GM23338 (cell line): Measurements from ENCODE around the gene ITPKA. TPM values are rescaled to one million over a fixed set of nuclear protein-coding genes. Genes with fewer than 3 reads are reported as not detected.

ENCODE experiments used
- ETS1 ChIP-seq: IDR thresholded peaks from 2 replicates; pipeline ENCODE4 v1.6.1; 2016; ENCODE audit warnings: antibody characterized with exemption
- NANOG ChIP-seq: IDR thresholded peaks from 2 replicates; pipeline ENCODE4 v1.6.1; 2016; ENCODE audit warnings: antibody characterized with exemption, borderline replicate concordance
- POLR2AphosphoS5 ChIP-seq: IDR thresholded peaks from 2 replicates; pipeline ENCODE4 v1.6.1; 2016; ENCODE audit warnings: antibody characterized with exemption, low read depth
- STAT1 ChIP-seq: IDR thresholded peaks from one replicate; pipeline ENCODE4 v1.6.1; 2016; ENCODE audit warnings: antibody characterized with exemption; ENCODE audit not compliant: unreplicated experiment
- ZNF114 ChIP-seq: fragments of 250-450 bp; sonication (Bioruptor Pico); IDR thresholded peaks from 2 replicates; pipeline ENCODE4 v1.5.0; 2020; ENCODE audit warnings: mild to moderate bottlenecking, moderate library complexity
- ZNF331 ChIP-seq: fragments of 250-450 bp; sonication (Bioruptor Pico); IDR thresholded peaks from 2 replicates; pipeline ENCODE4 v1.5.0; 2020; ENCODE audit warnings: low read depth, mild to moderate bottlenecking, moderate library complexity
- polyA plus RNA-seq: library from polyadenylated mRNA; unstranded; fragments of >200 nt; fragmentation: Nextera tagmentation; extraction: Ambion mirVana; gene quantifications from 2 replicates; pipeline ENCODE4 v1.2.1, GENCODE V29; 2016
- total RNA-seq: library from RNA; depleted of rRNA; stranded (reverse); fragments of >200 nt; shearing (Covaris generic); gene quantifications from 2 replicates; pipeline ENCODE4 v1.2.3, GENCODE V29; 2014
- TF ChIP-seq, protein P1 (sequence below): fragments of 250-450 bp; sonication (Bioruptor Pico); IDR thresholded peaks from 2 replicates; pipeline ENCODE4 v1.5.0; 2020; ENCODE audit warnings: mild to moderate bottlenecking, moderate library complexity
- TF ChIP-seq, protein P2 (sequence below), 2 experiments: fragments of 200-600 bp in 1 of 2; sonication (generic) in 1 of 2; conservative IDR thresholded peaks; 2 replicates each; pipeline versions ENCODE4 v1.5.1 to v1.6.1; 2016 to 2017; ENCODE audit warnings: antibody characterized with exemption in 2 of 2, low read depth in 2 of 2, mild to moderate bottlenecking in 2 of 2, moderate library complexity in 1 of 2

Gene ITPKA
- total and polyA plus RNA-seq, 2 experiments from 2014 or later, result 0.55 to 2.1 TPM

DNA sequence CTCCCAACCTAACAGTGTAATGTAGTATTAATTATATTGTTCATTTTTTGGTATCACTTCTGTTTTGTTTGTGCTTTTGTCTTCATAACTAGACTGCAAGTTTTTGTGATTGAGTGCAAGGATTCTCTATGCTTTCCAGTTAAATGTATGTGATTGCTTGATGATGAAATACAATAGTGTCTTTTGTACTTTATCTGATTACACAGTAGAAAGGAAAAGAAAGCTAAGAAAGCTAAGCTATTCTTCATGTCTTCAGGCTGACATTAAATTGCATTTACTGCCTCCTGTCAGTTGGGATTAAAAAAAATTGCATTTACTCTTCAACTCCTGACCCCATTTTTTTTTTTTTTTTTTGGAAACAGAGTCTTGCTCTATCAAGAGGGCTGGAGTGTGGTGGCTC lies 48.3 kb upstream of the ITPKA start (continued):
- TF ChIP-seq, protein P1, sequence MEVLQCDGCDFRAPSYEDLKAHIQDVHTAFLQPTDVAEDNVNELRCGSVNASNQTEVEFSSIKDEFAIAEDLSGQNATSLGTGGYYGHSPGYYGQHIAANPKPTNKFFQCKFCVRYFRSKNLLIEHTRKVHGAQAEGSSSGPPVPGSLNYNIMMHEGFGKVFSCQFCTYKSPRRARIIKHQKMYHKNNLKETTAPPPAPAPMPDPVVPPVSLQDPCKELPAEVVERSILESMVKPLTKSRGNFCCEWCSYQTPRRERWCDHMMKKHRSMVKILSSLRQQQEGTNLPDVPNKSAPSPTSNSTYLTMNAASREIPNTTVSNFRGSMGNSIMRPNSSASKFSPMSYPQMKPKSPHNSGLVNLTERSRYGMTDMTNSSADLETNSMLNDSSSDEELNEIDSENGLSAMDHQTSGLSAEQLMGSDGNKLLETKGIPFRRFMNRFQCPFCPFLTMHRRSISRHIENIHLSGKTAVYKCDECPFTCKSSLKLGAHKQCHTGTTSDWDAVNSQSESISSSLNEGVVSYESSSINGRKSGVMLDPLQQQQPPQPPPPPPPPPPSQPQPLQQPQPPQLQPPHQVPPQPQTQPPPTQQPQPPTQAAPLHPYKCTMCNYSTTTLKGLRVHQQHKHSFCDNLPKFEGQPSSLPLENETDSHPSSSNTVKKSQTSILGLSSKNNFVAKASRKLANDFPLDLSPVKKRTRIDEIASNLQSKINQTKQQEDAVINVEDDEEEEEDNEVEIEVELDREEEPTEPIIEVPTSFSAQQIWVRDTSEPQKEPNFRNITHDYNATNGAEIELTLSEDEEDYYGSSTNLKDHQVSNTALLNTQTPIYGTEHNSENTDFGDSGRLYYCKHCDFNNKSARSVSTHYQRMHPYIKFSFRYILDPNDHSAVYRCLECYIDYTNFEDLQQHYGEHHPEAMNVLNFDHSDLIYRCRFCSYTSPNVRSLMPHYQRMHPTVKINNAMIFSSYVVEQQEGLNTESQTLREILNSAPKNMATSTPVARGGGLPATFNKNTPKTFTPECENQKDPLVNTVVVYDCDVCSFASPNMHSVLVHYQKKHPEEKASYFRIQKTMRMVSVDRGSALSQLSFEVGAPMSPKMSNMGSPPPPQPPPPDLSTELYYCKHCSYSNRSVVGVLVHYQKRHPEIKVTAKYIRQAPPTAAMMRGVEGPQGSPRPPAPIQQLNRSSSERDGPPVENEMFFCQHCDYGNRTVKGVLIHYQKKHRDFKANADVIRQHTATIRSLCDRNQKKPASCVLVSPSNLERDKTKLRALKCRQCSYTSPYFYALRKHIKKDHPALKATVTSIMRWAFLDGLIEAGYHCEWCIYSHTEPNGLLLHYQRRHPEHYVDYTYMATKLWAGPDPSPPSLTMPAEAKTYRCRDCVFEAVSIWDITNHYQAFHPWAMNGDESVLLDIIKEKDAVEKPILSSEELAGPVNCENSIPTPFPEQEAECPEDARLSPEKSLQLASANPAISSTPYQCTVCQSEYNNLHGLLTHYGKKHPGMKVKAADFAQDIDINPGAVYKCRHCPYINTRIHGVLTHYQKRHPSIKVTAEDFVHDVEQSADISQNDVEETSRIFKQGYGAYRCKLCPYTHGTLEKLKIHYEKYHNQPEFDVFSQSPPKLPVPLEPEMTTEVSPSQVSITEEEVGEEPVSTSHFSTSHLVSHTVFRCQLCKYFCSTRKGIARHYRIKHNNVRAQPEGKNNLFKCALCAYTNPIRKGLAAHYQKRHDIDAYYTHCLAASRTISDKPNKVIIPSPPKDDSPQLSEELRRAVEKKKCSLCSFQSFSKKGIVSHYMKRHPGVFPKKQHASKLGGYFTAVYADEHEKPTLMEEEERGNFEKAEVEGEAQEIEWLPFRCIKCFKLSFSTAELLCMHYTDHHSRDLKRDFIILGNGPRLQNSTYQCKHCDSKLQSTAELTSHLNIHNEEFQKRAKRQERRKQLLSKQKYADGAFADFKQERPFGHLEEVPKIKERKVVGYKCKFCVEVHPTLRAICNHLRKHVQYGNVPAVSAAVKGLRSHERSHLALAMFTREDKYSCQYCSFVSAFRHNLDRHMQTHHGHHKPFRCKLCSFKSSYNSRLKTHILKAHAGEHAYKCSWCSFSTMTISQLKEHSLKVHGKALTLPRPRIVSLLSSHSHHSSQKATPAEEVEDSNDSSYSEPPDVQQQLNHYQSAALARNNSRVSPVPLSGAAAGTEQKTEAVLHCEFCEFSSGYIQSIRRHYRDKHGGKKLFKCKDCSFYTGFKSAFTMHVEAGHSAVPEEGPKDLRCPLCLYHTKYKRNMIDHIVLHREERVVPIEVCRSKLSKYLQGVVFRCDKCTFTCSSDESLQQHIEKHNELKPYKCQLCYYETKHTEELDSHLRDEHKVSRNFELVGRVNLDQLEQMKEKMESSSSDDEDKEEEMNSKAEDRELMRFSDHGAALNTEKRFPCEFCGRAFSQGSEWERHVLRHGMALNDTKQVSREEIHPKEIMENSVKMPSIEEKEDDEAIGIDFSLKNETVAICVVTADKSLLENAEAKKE (CRISPR knock-in tag), result no peak
- TF ChIP-seq POLR2AphosphoS5 (no peak), ETS1 (no peak), NANOG (no peak), ZNF331 (CRISPR knock-in tag) (no peak), STAT1 (no peak), ZNF114 (no peak)
- TF ChIP-seq, protein P2, sequence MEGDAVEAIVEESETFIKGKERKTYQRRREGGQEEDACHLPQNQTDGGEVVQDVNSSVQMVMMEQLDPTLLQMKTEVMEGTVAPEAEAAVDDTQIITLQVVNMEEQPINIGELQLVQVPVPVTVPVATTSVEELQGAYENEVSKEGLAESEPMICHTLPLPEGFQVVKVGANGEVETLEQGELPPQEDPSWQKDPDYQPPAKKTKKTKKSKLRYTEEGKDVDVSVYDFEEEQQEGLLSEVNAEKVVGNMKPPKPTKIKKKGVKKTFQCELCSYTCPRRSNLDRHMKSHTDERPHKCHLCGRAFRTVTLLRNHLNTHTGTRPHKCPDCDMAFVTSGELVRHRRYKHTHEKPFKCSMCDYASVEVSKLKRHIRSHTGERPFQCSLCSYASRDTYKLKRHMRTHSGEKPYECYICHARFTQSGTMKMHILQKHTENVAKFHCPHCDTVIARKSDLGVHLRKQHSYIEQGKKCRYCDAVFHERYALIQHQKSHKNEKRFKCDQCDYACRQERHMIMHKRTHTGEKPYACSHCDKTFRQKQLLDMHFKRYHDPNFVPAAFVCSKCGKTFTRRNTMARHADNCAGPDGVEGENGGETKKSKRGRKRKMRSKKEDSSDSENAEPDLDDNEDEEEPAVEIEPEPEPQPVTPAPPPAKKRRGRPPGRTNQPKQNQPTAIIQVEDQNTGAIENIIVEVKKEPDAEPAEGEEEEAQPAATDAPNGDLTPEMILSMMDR (conservative IDR thresholded peaks at IDR 0.05; ENCODE audit: low read depth in 2 of 2), result no peak
